Gastroesophageal sphincter (tissue), 3 donors: ENCODE results near the gene CACNG4.

Experiments used
- CTCF ChIP-seq, 4 experiments: fragments of 200-600 bp in 2 of 4; fragments of 450-650 bp in 2 of 4; sonication (generic) in 1 of 4; IDR thresholded peaks; one replicate each; pipeline ENCODE4 v1.5.1; 2017 to 2019; ENCODE audit warnings: antibody characterized with exemption in 4 of 4, mild to moderate bottlenecking in 2 of 4, moderate library complexity in 2 of 4
- EP300 ChIP-seq: sonication (generic); formaldehyde crosslinking; IDR thresholded peaks from one replicate; pipeline ENCODE4 v1.6.1; 2017; ENCODE audit warnings: antibody characterized with exemption, mild to moderate bottlenecking
- POLR2A ChIP-seq, 2 donors: fragments of 450-650 bp; IDR thresholded peaks; one replicate each; pipeline ENCODE4 v1.6.1; 2017; ENCODE audit warnings: antibody characterized with exemption in 2 of 2, mild to moderate bottlenecking in 2 of 2, moderate library complexity in 1 of 2
- POLR2AphosphoS5 ChIP-seq: sonication (generic); formaldehyde crosslinking; IDR thresholded peaks from one replicate; pipeline ENCODE4 v1.6.1; 2017; ENCODE audit warnings: antibody characterized with exemption

DNA sequence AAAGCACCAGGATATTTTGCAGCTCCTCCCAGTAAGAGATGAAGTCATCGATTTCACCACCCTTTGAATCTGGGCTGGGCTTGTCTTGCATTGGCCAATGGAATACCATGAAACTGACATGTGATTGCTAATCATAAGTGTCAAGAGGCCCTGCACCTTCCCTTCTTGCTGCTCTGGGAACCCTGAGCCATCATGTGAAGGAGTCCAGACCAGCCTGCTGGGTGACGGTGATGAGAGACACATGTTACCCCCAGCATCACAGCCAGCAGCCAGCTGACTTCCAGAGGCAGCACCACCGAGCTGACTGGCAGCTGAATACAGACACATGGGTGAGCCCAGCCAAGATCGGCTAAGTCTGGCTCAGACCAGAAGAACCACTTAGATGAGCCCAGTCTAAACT, 43.6 kb upstream of the CACNG4 start:
- TF ChIP-seq POLR2A (IDR thresholded peaks at IDR 0.05) (no peak), CTCF (IDR thresholded peaks at IDR 0.05) (no peak), POLR2AphosphoS5 (no peak), EP300 (no peak)
